ENCODE measurements around the gene ZNF263.
"Not testable (repeated sequence)": the region's sequence is repeated elsewhere in the genome, so short reads cannot be mapped to it uniquely, and the experiment has no call there.

The ZNF263 gene

GRCh38 chr16:3264137-3265036 lies 18.9 kb upstream of the ZNF263 start:
- peak; percentile 97 for DNase-seq (ENCODE audit: low read depth, low spot score)
- peak overlapping the region; percentile 65 for H3K4me3 ChIP-seq (ENCODE audit: low read length)

- peak; percentile 45 for DNase-seq (ENCODE audit: low read depth, low spot score)
- H3K4me3 ChIP-seq (ENCODE audit: low read length): no peak overlapping the region
Observed at GRCh38 chr16:3266873-3267537, 16.3 kb upstream of the ZNF263 start.

- H3K4me3 ChIP-seq (ENCODE audit: low read length): no peak overlapping the region
- no peak for DNase-seq (ENCODE audit: low read depth, low spot score)
Observed at GRCh38 chr16:3268294-3268693, 15.0 kb upstream of the ZNF263 start.

- DNase-seq (ENCODE audit: low read depth, low spot score); H3K4me3 ChIP-seq (ENCODE audit: low read length): not testable (repeated sequence)
Observed at GRCh38 chr16:3270718-3271117, 12.6 kb upstream of the ZNF263 start.

- DNase-seq (ENCODE audit: low read depth, low spot score); H3K4me3 ChIP-seq (ENCODE audit: low read length): not testable (repeated sequence)
Observed at GRCh38 chr16:3271281-3271680, 12.0 kb upstream of the ZNF263 start.

GRCh38 chr16:3274490-3274889 lies 8.8 kb upstream of the ZNF263 start:
- H3K4me3 ChIP-seq (ENCODE audit: low read length): no peak overlapping the region
- peak; percentile 63 for DNase-seq (ENCODE audit: low read depth, low spot score)

- no peak for DNase-seq (ENCODE audit: low read depth, low spot score)
- H3K4me3 ChIP-seq (ENCODE audit: low read length): no peak overlapping the region
Observed at GRCh38 chr16:3274947-3275346, 8.3 kb upstream of the ZNF263 start.

- no peak for DNase-seq (ENCODE audit: low read depth, low spot score)
- no peak overlapping the region for H3K4me3 ChIP-seq (ENCODE audit: low read length)
Observed at GRCh38 chr16:3276679-3277078, 6.6 kb upstream of the ZNF263 start.

GRCh38 chr16:3281222-3281820 lies 2.0 kb upstream of the ZNF263 start:
- H3K4me3 ChIP-seq (ENCODE audit: low read length): no peak overlapping the region
- DNase-seq (ENCODE audit: low read depth, low spot score): no peak

- DNase-seq (ENCODE audit: low read depth, low spot score): no peak
- peak overlapping the region; percentile 92 for H3K4me3 ChIP-seq (ENCODE audit: low read length)
Observed at GRCh38 chr16:3282103-3282729, 1.1 kb upstream of the ZNF263 start.

GRCh38 chr16:3283543-3284447 lies 504 bp downstream of the ZNF263 start:
- no peak for DNase-seq (ENCODE audit: low read depth, low spot score)
- peak overlapping the region; percentile 92 for H3K4me3 ChIP-seq (ENCODE audit: low read length)

GRCh38 chr16:3285131-3285530 lies 1.8 kb downstream of the ZNF263 start:
- DNase-seq (ENCODE audit: low read depth, low spot score): no peak
- no peak overlapping the region for H3K4me3 ChIP-seq (ENCODE audit: low read length)

GRCh38 chr16:3289998-3290673 lies 6.8 kb downstream of the ZNF263 start:
- H3K4me3 ChIP-seq (ENCODE audit: low read length): no peak overlapping the region
- no peak for DNase-seq (ENCODE audit: low read depth, low spot score)

- no peak overlapping the region for H3K4me3 ChIP-seq (ENCODE audit: low read length)
- no peak for DNase-seq (ENCODE audit: low read depth, low spot score)
Observed at GRCh38 chr16:3292604-3293003, 9.3 kb downstream of the ZNF263 start.

GRCh38 chr16:3295209-3295608 lies 11.9 kb downstream of the ZNF263 start:
- H3K4me3 ChIP-seq (ENCODE audit: low read length): no peak overlapping the region

GRCh38 chr16:3295783-3296182 lies 12.5 kb downstream of the ZNF263 start:
- no peak overlapping the region for H3K4me3 ChIP-seq (ENCODE audit: low read length)
- no peak for DNase-seq (ENCODE audit: low read depth, low spot score)

More at GRCh38 chr16:3295209-3295608, 11.9 kb downstream of the ZNF263 start:
- DNase-seq (ENCODE audit: low read depth, low spot score): no peak

- H3K4me3 ChIP-seq (ENCODE audit: low read length): no peak overlapping the region
- no peak for DNase-seq (ENCODE audit: low read depth, low spot score)
Observed at GRCh38 chr16:3304370-3304769, 21.1 kb downstream of the ZNF263 start.

Measured in Jurkat, Clone E6-1 (cell line).